Non-pigmented ciliary epithelial cell (primary cell): Measurements from ENCODE around the gene PRRT1.
"Not testable (repeated sequence)": the region's sequence is repeated elsewhere in the genome, so short reads cannot be mapped to it uniquely, and the experiment has no call there.

Experiments
- DNase-seq: peaks from one replicate; pipeline ENCODE4 v3.0.0-alpha.2; 2010; ENCODE audit warnings: low read depth

PRRT1 gene

DNA sequence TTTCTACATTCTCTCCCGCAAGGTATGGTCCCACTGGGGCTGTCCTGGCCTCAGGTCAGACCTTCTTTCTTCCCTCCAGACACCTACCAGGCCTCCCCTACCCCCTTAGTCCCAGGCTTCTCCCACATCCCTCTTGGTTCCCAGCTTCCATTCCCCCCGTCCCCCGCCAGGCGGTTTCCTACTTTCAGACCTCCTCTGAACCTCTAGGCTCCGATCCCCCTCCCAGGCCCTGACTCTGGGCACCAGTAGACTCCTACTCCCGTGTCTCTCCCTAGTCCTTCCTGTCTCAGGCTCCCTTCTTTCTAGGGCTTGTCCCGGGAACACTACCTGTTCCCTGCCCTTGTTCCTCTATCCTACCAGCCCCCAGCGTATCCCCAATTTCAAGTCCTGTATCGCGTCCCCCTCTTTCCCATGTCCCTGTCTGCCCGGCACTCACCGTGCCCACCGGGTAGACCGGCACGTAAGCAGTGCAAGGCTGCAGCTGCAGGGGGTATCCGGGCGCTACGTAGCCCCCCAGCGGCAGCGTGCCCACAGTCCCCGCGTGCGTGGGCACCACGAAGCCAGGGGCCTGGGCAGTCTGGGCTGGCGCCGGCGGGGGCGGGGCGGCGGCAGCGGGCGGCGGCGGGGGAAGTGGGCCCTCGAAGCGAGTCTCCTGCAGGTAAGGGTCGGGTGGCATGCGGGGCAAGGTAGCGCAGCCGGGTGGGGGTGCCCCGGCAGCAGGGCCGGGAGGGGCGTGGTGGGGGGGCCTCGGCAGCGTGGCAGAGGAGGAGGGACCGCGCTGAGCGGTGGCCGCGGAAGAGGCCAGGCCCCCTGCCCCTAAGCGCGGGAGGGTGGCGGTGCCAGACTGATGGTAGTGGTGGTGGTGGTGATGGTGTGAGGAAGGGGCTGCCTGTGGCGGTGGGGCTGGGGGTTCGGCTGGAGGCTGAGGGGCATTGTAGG, 1.5 kb downstream of the PRRT1 start:
- DNase-seq: no peak

DNA sequence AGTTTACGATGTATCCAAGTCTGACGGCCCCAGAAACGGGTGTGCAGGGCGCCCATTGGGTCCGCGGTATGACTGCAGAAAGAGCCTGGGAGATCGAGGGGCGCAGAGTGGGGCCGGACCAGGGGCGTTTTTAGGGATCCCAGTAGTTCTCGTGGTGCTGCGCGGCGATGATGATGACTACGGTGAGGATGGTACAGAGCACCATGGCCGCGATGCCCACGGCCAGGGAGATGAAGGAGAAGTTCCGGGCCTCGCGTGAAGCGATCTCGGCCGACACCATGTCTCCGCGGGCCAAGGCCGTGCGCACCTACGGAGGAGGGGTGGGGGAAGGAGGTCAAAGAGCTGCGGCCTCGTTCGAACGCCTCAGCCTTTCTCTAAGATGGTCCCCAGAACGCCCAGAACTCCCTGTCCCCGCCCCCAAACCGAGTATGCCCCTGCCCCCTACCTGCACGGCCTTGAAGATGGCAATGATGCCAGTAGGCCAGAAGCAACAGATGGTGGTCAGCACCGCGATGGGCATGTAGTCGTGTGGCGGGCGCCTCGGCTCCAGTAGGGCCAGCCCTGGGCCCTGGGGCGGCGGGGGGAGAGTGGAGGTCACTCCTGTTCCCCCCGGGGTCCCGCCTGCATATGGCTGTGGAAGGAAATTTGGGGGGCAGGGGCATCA, 2.5 kb downstream of the PRRT1 start:
- DNase-seq: no peak

DNA sequence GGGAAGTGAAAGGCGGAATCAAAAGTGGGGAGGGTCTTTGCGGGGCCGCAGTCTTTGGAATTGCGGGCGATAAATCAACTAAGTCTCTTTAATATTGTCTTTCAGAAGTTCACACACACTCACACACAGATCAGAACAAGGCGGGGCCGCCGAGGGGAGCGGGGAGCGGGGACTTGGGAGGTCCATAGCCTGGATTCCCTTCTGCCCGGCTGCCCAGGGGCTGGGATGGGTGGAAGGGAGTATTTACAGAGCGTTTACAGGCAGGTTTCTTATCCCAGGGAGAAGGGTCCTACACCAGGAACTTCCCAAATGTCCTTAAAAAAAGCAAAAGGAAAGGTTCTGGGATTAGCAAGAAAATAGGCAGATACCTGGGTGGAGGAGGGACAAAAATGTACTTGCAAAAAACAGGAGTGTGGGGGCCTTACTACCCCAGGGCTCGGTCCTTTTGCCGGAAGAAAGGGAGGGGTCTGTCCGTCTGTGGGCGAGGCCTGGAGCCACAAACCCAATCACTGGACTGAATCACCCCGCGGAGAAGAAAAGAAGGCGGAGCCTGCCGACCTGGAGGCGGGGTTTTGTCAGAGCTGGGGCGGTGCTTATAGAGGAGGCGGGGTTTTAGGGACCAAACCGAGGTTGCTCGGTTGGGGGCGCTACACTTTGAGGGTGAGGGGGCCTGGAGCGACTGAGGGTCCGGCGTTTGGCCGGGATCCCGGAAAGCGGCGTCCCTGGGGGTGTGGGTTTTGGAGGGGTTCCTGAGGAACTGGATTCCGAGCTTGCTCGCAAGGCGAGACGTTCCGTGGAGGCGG, 3.2 kb downstream of the PRRT1 start:
- DNase-seq: no peak

- no peak for DNase-seq
Observed at GRCh38 chr6:32147401-32148132, 4.2 kb downstream of the PRRT1 start.

- no peak for DNase-seq
Observed at GRCh38 chr6:32146687-32147086, 5.1 kb downstream of the PRRT1 start.

- DNase-seq: no peak
Observed at GRCh38 chr6:32146287-32146686, 5.5 kb downstream of the PRRT1 start.

DNA sequence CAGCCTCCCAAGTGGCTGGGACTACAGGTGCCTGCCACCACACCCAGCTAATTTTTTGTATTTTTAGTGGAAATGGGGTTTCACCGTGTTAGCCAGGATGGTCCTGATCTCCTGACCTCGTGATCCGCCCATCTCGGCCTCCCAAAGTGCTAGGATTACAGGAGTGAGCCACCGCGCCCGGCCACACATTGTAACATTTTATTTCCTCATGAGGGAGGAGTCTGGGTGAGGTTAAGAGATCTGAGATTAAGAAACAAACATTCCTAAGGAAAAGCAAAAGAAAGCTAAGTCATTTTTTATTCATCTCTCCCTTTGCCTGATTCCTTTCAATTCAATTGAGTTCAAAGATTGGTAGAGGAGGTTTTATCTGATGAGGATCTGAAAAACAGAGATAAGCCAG, 7.5 kb downstream of the PRRT1 start:
- DNase-seq: not testable (repeated sequence)

GRCh38 chr6:32140420-32141046, 11.2 kb downstream of the PRRT1 start:
- no peak for DNase-seq

GRCh38 chr6:32139590-32139989, 12.1 kb downstream of the PRRT1 start:
- DNase-seq: no peak

DNA sequence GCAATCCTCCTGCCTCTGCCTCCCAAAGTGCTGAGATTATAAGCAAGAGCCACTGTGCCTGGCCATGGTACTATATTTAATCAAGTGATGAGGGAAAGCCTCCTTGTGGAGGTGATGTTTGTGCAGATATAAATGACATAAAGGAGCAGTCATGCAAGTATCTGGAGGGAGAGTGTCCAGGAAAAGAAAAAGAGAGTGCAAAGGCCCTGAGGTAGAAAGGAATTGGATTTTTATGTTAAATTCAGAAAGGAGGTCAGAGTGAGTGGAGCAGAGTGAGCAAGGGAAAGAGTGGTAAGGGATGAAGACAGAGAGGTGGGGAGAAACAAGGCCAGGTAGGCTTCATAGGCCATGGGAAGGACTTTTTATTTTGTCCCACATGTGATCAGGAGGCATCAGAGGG, 14.3 kb downstream of the PRRT1 start:
- no peak for DNase-seq

DNA sequence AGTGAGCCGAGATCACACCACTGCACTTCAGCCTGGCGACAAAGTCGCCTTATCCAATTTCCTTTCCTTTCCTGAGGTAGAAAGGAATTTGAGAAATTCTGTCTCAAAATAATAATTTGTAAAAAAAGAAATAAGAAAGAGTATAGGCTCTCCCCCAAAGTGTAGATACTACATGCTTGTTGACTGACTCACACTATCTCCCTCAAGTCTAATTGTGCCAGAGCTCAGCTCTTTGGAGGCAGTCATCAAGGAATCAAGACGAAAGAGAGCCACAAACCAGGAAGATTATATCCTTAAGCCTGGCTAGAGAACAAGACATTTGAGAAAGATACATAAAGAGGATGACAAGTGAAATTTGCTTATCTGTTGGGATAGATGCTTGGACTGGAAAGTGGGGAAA, 18.0 kb downstream of the PRRT1 start:
- DNase-seq: no peak

GRCh38 chr6:32132110-32132509, 19.6 kb downstream of the PRRT1 start:
- no peak for DNase-seq

- no peak for DNase-seq
Observed at GRCh38 chr6:32131439-32131948, 20.2 kb downstream of the PRRT1 start.

- no peak for DNase-seq
Observed at GRCh38 chr6:32129297-32130088, 22.2 kb downstream of the PRRT1 start.

GRCh38 chr6:32128751-32129296, 22.9 kb downstream of the PRRT1 start:
- DNase-seq: no peak

DNA sequence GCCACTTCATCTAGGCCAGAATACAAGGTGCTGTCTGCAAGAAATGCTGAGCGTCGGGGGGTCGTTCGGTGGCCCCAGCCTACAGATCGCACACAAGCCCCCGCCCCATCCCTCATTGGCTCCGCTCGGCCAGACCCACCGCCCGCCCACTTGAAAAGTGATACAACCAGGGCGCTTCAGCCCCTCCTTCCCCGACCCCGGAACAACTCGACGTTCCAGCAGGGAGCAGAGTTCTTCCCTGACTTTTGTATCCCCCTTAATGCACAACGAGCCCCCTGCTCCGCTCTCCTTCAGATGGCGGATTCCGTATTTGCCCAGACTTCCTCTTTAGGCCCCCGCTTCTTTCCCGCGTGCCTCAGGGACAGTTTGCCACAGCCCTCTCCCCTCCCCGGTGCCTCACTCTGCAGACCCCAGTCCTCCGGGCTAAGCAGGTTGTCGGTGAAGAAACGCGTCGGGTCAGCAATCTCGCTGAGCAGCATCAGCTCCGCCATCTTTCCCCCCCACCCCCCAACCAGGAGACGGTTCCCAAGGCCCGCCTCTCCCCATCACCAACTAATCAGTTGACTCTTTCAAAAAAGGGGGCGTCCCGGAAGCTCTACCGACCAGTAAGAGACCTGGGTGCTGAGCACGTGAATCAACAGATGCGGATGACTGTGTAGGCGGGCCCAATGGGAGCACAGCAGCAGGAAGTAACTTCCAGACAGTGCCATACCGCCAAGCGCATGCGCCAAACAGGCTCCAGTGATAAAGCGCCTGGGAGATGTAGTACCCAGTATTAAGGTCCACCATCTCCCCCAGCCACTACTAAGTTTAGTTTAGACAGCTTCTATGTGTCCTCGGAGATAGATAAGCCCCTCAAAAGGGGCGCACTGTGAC, 23.8 kb downstream of the PRRT1 start, which contains the start of gene ATF6B:
Gene ATF6B (minus strand): TSS at position 530 of the 876 bp plus-strand sequence. CDS start 39 bp downstream, at position 491.
- peak; percentile 99 for DNase-seq

DNA sequence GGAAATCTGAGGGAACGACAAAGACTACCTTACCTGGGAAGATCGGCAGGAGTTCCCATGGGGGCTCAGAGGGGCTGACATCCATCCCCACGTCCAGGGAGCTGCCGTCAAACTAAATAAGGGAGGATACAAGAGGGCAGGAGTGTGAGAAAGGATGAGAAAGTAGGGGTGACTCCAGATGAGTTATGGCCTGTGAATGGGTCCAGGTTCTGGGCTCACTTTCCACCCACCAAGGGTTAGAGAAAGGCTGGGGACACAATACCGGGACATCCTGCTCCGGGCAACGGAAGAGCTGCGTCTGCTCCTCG, 24.4 kb downstream of the PRRT1 start:
- no peak for DNase-seq

- DNase-seq: no peak
Observed at GRCh38 chr6:32126880-32127279, 24.9 kb downstream of the PRRT1 start.

DNA sequence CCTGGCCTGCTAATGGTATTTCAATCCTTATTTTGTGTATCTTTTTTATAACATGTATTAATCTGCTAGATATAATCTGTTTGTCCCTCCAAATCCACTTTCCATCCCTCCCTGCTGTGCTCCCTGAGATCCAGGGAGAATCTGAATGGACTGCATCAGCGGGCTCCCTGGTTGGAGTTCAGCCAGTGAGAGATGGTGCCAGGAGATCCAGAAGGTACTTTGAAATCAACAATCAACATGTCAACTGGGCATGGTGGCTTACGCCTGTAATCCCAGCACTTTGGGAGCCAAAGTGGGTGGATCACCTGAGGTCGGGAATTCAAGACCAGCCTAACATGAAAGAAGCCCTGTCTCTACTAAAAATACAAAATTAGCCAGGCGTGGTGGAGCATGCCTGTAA, 28.1 kb downstream of the PRRT1 start:
- no peak for DNase-seq
